H9 (cell line): ENCODE data around the gene UGT3A1. TPM values are rescaled to one million over a fixed set of nuclear protein-coding genes. Genes with fewer than 3 reads are reported as not detected.

ENCODE experiments used
- DNase-seq: peaks from one replicate; pipeline ENCODE4 v3.0.0-alpha.2; 2017
- H2AFZ ChIP-seq: one replicate; pipeline ENCODE4 v1.6.1; 2013; ENCODE audit warnings: mild to moderate bottlenecking, low read length, control low read depth, moderate library complexity
- H2AK5ac ChIP-seq: 2 replicates; pipeline ENCODE4 v1.6.1; 2013; ENCODE audit warnings: low read length, control low read depth, mixed read lengths; ENCODE audit not compliant: insufficient read length
- H2BK120ac ChIP-seq: one replicate; pipeline ENCODE4 v1.6.1; 2013; ENCODE audit warnings: low read depth, mild to moderate bottlenecking, low read length, control low read depth, inconsistent platforms; ENCODE audit not compliant: poor library complexity, severe bottlenecking
- H2BK12ac ChIP-seq: 2 replicates; pipeline ENCODE4 v1.6.1; 2013; ENCODE audit warnings: low read length, control low read depth, mixed read lengths, low read depth; ENCODE audit not compliant: insufficient read length
- H2BK15ac ChIP-seq: 2 replicates; pipeline ENCODE4 v1.6.1; 2013; ENCODE audit warnings: low read depth, low read length, control low read depth
- H2BK20ac ChIP-seq: one replicate; pipeline ENCODE4 v1.6.1; 2013; ENCODE audit warnings: low read depth, mild to moderate bottlenecking, low read length, control low read depth, inconsistent platforms; ENCODE audit not compliant: poor library complexity, severe bottlenecking
- H2BK5ac ChIP-seq: 2 replicates; pipeline ENCODE4 v1.6.1; 2013; ENCODE audit warnings: low read length, control low read depth, mixed read lengths; ENCODE audit not compliant: insufficient read length
- H3K14ac ChIP-seq: 2 replicates; pipeline ENCODE4 v1.6.1; 2013; ENCODE audit warnings: low read length, control low read depth; ENCODE audit not compliant: insufficient read depth
- H3K18ac ChIP-seq: 2 replicates; pipeline ENCODE4 v1.6.1; 2013; ENCODE audit warnings: low read depth, mild to moderate bottlenecking, mixed read lengths, low read length, control low read depth; ENCODE audit not compliant: insufficient read length
- H3K23ac ChIP-seq: 2 replicates; pipeline ENCODE4 v1.6.1; 2013; ENCODE audit warnings: low read length, control low read depth, mixed read lengths, low read depth; ENCODE audit not compliant: insufficient read length
- H3K23me2 ChIP-seq: 2 replicates; pipeline ENCODE4 v1.6.1; 2013; ENCODE audit warnings: low read depth, mild to moderate bottlenecking, mixed read lengths, low read length, control low read depth; ENCODE audit not compliant: insufficient read length, poor library complexity, severe bottlenecking
- H3K27ac ChIP-seq: 2 replicates; pipeline ENCODE4 v1.5.1; 2013; ENCODE audit warnings: low read length, control low read depth, mixed read lengths, low read depth; ENCODE audit not compliant: insufficient read length
- H3K27me3 ChIP-seq: 2 replicates; pipeline ENCODE4 v1.6.1; 2013; ENCODE audit warnings: low read length, control low read depth, inconsistent platforms; ENCODE audit not compliant: insufficient read depth
- H3K4ac ChIP-seq: 2 replicates; pipeline ENCODE4 v1.6.1; 2013; ENCODE audit warnings: low read depth, mild to moderate bottlenecking, control low read depth, inconsistent platforms, low read length, moderate library complexity
- H3K4me1 ChIP-seq: 2 replicates; pipeline ENCODE4 v1.6.1; 2013; ENCODE audit warnings: low read length, control low read depth, inconsistent platforms; ENCODE audit not compliant: insufficient read depth
- H3K4me2 ChIP-seq: 2 replicates; pipeline ENCODE4 v1.6.1; 2013; ENCODE audit warnings: low read length, control low read depth, mixed read lengths; ENCODE audit not compliant: insufficient read length, insufficient read depth
- H3K56ac ChIP-seq: 2 replicates; pipeline ENCODE4 v1.6.1; 2013; ENCODE audit warnings: low read depth, mild to moderate bottlenecking, mixed read lengths, low read length, control low read depth; ENCODE audit not compliant: insufficient read length
- H3K79me1 ChIP-seq: 2 replicates; pipeline ENCODE4 v1.6.1; 2013; ENCODE audit warnings: low read depth, mild to moderate bottlenecking, moderate library complexity, low read length, control low read depth, inconsistent platforms; ENCODE audit not compliant: insufficient read depth, poor library complexity, severe bottlenecking
- H3K79me2 ChIP-seq: 2 replicates; pipeline ENCODE4 v1.6.1; 2013; ENCODE audit warnings: low read length, control low read depth, inconsistent platforms; ENCODE audit not compliant: insufficient read depth
- H3K9ac ChIP-seq: 2 replicates; pipeline ENCODE4 v1.6.1; 2013; ENCODE audit warnings: low read length, control low read depth, mixed read lengths; ENCODE audit not compliant: insufficient read length; ENCODE audit errors: extremely low read depth
- H3K9me3 ChIP-seq: one replicate; pipeline ENCODE4 v1.6.1; 2013; ENCODE audit warnings: low read depth, low read length, inconsistent platforms; ENCODE audit not compliant: control insufficient read depth
- H3T11ph ChIP-seq: one replicate; pipeline ENCODE4 v1.6.1; 2013; ENCODE audit warnings: mild to moderate bottlenecking, low read length, control low read depth, inconsistent platforms
- H4K20me1 ChIP-seq: one replicate; pipeline ENCODE4 v1.6.1; 2013; ENCODE audit not compliant: control insufficient read depth, insufficient read length, insufficient read depth
- H4K5ac ChIP-seq: 2 replicates; pipeline ENCODE4 v1.6.1; 2013; ENCODE audit warnings: low read depth, mild to moderate bottlenecking, mixed read lengths, low read length, control low read depth; ENCODE audit not compliant: insufficient read length
- H4K8ac ChIP-seq: replicated peaks from 2 replicates; pipeline ENCODE4 v1.6.1; 2013; ENCODE audit warnings: low read length, control low read depth, mixed read lengths, low read depth; ENCODE audit not compliant: insufficient read length
- H4K91ac ChIP-seq: 2 replicates; pipeline ENCODE4 v1.6.1; 2013; ENCODE audit warnings: low read depth, mild to moderate bottlenecking, moderate library complexity, mixed read lengths, low read length, control low read depth; ENCODE audit not compliant: insufficient read length
- H3K27ac Mint-ChIP-seq, 3 experiments: 2 replicates in 2 of 3; 3 replicates in 1 of 3; pipeline ENCODE4 v1.8.0; 2020 to 2021; ENCODE audit warnings: mixed read lengths in 3 of 3, mild to moderate bottlenecking in 1 of 3, moderate library complexity in 1 of 3
- H3K27me3 Mint-ChIP-seq: 2 replicates; pipeline ENCODE4 v1.8.0; 2021; ENCODE audit warnings: low read depth, mild to moderate bottlenecking, moderate library complexity, mixed read lengths
- H3K36me3 Mint-ChIP-seq, 3 experiments: 2 replicates in 2 of 3; 3 replicates in 1 of 3; pipeline ENCODE4 v1.8.0; 2020 to 2021; ENCODE audit warnings: low read depth in 3 of 3, mixed read lengths in 3 of 3; ENCODE audit not compliant: insufficient read depth in 1 of 3
- H3K4me1 Mint-ChIP-seq, 2 experiments: 2 replicates each; pipeline ENCODE4 v1.8.0; 2020; ENCODE audit warnings: mixed read lengths in 2 of 2
- H3K4me3 Mint-ChIP-seq, 2 experiments: 2 replicates in 1 of 2; 3 replicates in 1 of 2; pipeline ENCODE4 v1.8.0; 2020 to 2021; ENCODE audit warnings: mild to moderate bottlenecking in 2 of 2, mixed read lengths in 2 of 2, moderate library complexity in 1 of 2
- H3K9me3 Mint-ChIP-seq, 2 experiments: 2 replicates in 1 of 2; 3 replicates in 1 of 2; pipeline ENCODE4 v1.8.0; 2020; ENCODE audit warnings: mild to moderate bottlenecking in 2 of 2, mixed read lengths in 2 of 2, moderate library complexity in 1 of 2
- CTCF ChIP-seq: fragments of 200-600 bp; sonication (generic); conservative IDR thresholded peaks from 3 replicates; pipeline ENCODE4 v1.8.0; 2021; ENCODE audit warnings: antibody characterized with exemption, mild to moderate bottlenecking
- WGBS: extraction: QIAGEN DNeasy Blood & Tissue Kit; methylation state at CpG from one replicate; pipeline ENCODE4 v1.1.7; 2013; ENCODE audit warnings: missing lambda C conversion rate, low lambda C conversion rate, mixed read lengths; ENCODE audit not compliant: insufficient read length; ENCODE audit errors: extremely low coverage; 5-methylcytosine and 5-hydroxymethylcytosine counted together
- total RNA-seq: library from RNA; stranded (reverse); gene quantifications from 2 replicates; pipeline ENCODE4 v1.2.1, GENCODE V29; 2021

The UGT3A1 gene
- total RNA-seq, 1 experiment from 2014 or later = 1.8 TPM

- no peak overlapping the region for H3K27ac Mint-ChIP-seq
Measured at GRCh38 chr5:36017622-36018021, 26.4 kb upstream of the UGT3A1 start.

More at GRCh38 chr5:36017622-36018021, 26.4 kb upstream of the UGT3A1 start:
- no peak overlapping the region for H3K23ac ChIP-seq
- no peaks in the 10 kb centered on the region for H3K4me1 ChIP-seq
- no peak overlapping the region for H2BK12ac ChIP-seq
- no peak overlapping the region for H3K27ac ChIP-seq
- H3K56ac ChIP-seq = no peak overlapping the region
- H3K9me3 ChIP-seq = peaks cover 25% of the 10 kb centered on the region
- H2BK120ac ChIP-seq = no peak overlapping the region
- no peak overlapping the region for H3K4me3 Mint-ChIP-seq
- H2BK20ac ChIP-seq = no peak overlapping the region
- no peak overlapping the region for H4K8ac ChIP-seq
- peaks cover 60 to 66% of the 10 kb centered on the region in 2 experiments for H3K9me3 Mint-ChIP-seq
- H3K79me1 ChIP-seq = no peaks in the 10 kb centered on the region
- H3K9ac ChIP-seq = no peak overlapping the region
- no peak overlapping the region for H3K18ac ChIP-seq
- H4K5ac ChIP-seq = no peak overlapping the region
- H3K79me2 ChIP-seq = no peaks in the 10 kb centered on the region
- no peaks in the 10 kb centered on the region for H4K20me1 ChIP-seq
- no CpG with 5 or more reads among the region's 5 CpGs for WGBS
- no peaks in the 10 kb centered on the region for H3K27me3 ChIP-seq
- no peaks in the 10 kb centered on the region for H3K4me1 Mint-ChIP-seq
- H3K4me2 ChIP-seq = no peak overlapping the region
- no peak overlapping the region for H3K14ac ChIP-seq
- no peak for TF ChIP-seq CTCF
- no peak overlapping the region for H4K91ac ChIP-seq
- H2AK5ac ChIP-seq = no peak overlapping the region
- no peak for DNase-seq
- H3K36me3 Mint-ChIP-seq = peaks cover 7 to 25% (median 25%) of the 10 kb centered on the region in 3 experiments; a peak in 4 of 7 replicates
- no peak overlapping the region for H2BK5ac ChIP-seq
- H2AFZ ChIP-seq = no peak overlapping the region
- H3K27me3 Mint-ChIP-seq = peaks cover 5% of the 10 kb centered on the region
- no peak overlapping the region for H3K4ac ChIP-seq
- H2BK15ac ChIP-seq = no peak overlapping the region
- H3T11ph ChIP-seq = no peak overlapping the region
- H3K23me2 ChIP-seq = no peaks in the 10 kb centered on the region
